K562 (cell line): ENCODE data around the gene AHCYL1. TPM values are rescaled to one million over a fixed set of nuclear protein-coding genes. Genes with fewer than 3 reads are reported as not detected.

Source experiments
- ATF7 ChIP-seq: fragments of 450-650 bp; IDR thresholded peaks from 2 replicates; pipeline ENCODE4 v1.7.1; 2014; ENCODE audit warnings: mild to moderate bottlenecking, moderate library complexity
- C11orf30 ChIP-seq: fragments of 450-650 bp; IDR thresholded peaks from 2 replicates; pipeline ENCODE4 v1.6.1; 2016; ENCODE audit warnings: low read depth, mild to moderate bottlenecking
- DEAF1 ChIP-seq: fragments of 450-650 bp; formaldehyde crosslinking; IDR thresholded peaks from 2 replicates; pipeline ENCODE4 v1.4.0; 2020; ENCODE audit warnings: mild to moderate bottlenecking, moderate library complexity
- ETS1 ChIP-seq: conservative IDR thresholded peaks from 2 replicates; pipeline ENCODE4 v1.6.1; 2011; ENCODE audit warnings: low read depth, mild to moderate bottlenecking, low read length; ENCODE audit not compliant: control insufficient read depth
- FOXM1 ChIP-seq, 2 experiments: fragments of 450-650 bp in 1 of 2; sonication (generic) in 1 of 2; formaldehyde crosslinking in 1 of 2; IDR thresholded peaks; 2 replicates each; pipeline versions ENCODE4 v1.6.1 to v1.9.0; 2017 to 2022; ENCODE audit warnings: low read depth in 2 of 2, mild to moderate bottlenecking in 2 of 2, missing genetic modification reagents in 1 of 2, moderate library complexity in 1 of 2
- PHF20 ChIP-seq: fragments of 450-650 bp; IDR thresholded peaks from 2 replicates; pipeline ENCODE4 v1.6.1; 2018; ENCODE audit not compliant: partially characterized antibody
- PRDM10 ChIP-seq: fragments of 450-650 bp; IDR thresholded peaks from 2 replicates; pipeline ENCODE4 v1.6.1; 2018; ENCODE audit not compliant: partially characterized antibody
- PREB ChIP-seq: sonication (generic); formaldehyde crosslinking; IDR thresholded peaks from 2 replicates; pipeline ENCODE4 v1.8.1; 2023; ENCODE audit warnings: mild to moderate bottlenecking, missing genetic modification reagents
- SMARCA4 ChIP-seq: fragments of 450-650 bp; IDR thresholded peaks from 2 replicates; pipeline ENCODE4 v1.6.1; 2016
- SMARCA5 ChIP-seq: fragments of 450-650 bp; IDR thresholded peaks from 2 replicates; pipeline ENCODE4 v1.6.1; 2016
- ZNF3 ChIP-seq: fragments of 250-450 bp; sonication (Bioruptor Pico); IDR thresholded peaks from 2 replicates; pipeline ENCODE4 v1.5.0; 2021; ENCODE audit warnings: mild to moderate bottlenecking, moderate library complexity
- polyA plus RNA-seq, 8 experiments: library from polyadenylated mRNA; depleted of rRNA in 4 of 8; stranded (reverse) in 5 of 8; unstranded in 3 of 8; fragments of >200 nt; fragmentation: Nextera tagmentation in 2 of 8; fragmentation: Illumina TruSeq in 1 of 8; extraction: Ambion mirVana in 2 of 8; extraction: Trizol in 1 of 8; gene quantifications; 2 replicates each; pipeline versions ENCODE4 v1.2.1 to v1.2.3, GENCODE V29; 2011 to 2014; ENCODE audit warnings: inconsistent platforms in 1 of 8, missing spikeins in 1 of 8
- total RNA-seq, 7 experiments: library from RNA; depleted of rRNA in 6 of 7; stranded (reverse); fragments of >200 nt in 6 of 7; fragmentation: Illumina TruSeq in 2 of 7; extraction: Trizol in 2 of 7; gene quantifications; 2 replicates each; pipeline versions ENCODE4 v1.2.1 to v1.2.3, GENCODE V29; 2011 to 2021; ENCODE audit warnings: low replicate concordance in 1 of 7

Gene AHCYL1
- total and polyA plus RNA-seq, 9 of the 15 experiments (the other 6 are each of a cell fraction or from before 2014, with no cell fraction given), result 27.3 to 118 (median 44.5) TPM

GRCh38 chr1:110034040-110034450 lies 49.5 kb downstream of the AHCYL1 start (continued):
- peak; percentile 10 for TF ChIP-seq PRDM10
- peak; percentile 48; the same call in 1 of the 2 replicates for TF ChIP-seq ZNF3 (CRISPR knock-in tag)
- no peak for TF ChIP-seq ATF7
- no peak for TF ChIP-seq C11orf30
- TF ChIP-seq PHF20, result peak; percentile 75
- TF ChIP-seq SMARCA5, result no peak
- no peak for TF ChIP-seq ETS1
- TF ChIP-seq SMARCA4, result peak; percentile 53; the same call in 1 of the 2 replicates
- 0 out of 2 replicates have a peak, but pooled peaks have one; percentile 7 for TF ChIP-seq DEAF1 (CRISPR knock-in tag)
- TF ChIP-seq PREB (CRISPR knock-in tag), result 0 out of 2 replicates have a peak, but pooled peaks have one; percentile 13
- TF ChIP-seq FOXM1 (IDR thresholded peaks at IDR 0.05; ENCODE audit: low read depth), result peak; percentile 92
- TF ChIP-seq FOXM1 (CRISPR knock-in tag; IDR thresholded peaks at IDR 0.05; ENCODE audit: low read depth), result no peak
- TF ChIP-seq, all 486 proteins: peak for 34
